Endothelial cell of umbilical vein (primary cell): ENCODE measurements around the gene LILRA5.

Experiments
- CTCF ChIP-seq, 2 donors: IDR thresholded peaks; 1 replicate in 1 of 2; 2 replicates in 1 of 2; pipeline ENCODE4 v1.5.1; 2011; ENCODE audit warnings: low read length in 2 of 2, mild to moderate bottlenecking in 2 of 2, moderate library complexity in 2 of 2, control low read depth in 1 of 2, inconsistent platforms in 1 of 2, low read depth in 1 of 2; ENCODE audit not compliant: insufficient read depth in 1 of 2; ENCODE audit errors: extremely low read depth in 1 of 2
- EZH2 ChIP-seq: IDR thresholded peaks from 2 replicates; pipeline ENCODE4 v1.6.1; 2012; ENCODE audit warnings: borderline replicate concordance, low read depth, mild to moderate bottlenecking, moderate library complexity, low read length, inconsistent platforms; ENCODE audit not compliant: severe bottlenecking
- MAX ChIP-seq: IDR thresholded peaks from 2 replicates; pipeline ENCODE4 v1.6.1; 2011; ENCODE audit not compliant: insufficient read depth, insufficient read length

DNA sequence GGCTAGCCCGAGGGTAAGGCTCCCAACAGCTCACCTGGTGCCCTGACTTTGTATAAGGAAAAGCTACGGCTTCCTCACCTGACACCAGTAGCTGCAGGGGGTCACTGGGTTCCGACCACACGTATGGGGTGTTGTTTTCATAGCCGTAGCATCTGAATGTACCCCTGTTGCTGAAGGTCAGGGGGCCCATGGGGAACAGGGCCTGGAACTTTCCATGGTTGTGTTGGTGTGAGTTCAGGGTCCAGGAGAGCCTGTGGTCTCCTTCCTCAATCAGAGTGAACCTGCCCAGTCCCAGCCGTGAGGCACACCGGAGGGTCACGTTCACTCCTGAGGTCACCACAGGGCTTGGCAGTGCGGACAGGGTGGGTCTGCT, 24.9 kb upstream of the LILRA5 start:
- no peak for TF ChIP-seq EZH2
- no peak for TF ChIP-seq CTCF (IDR thresholded peaks at IDR 0.05; ENCODE audit: extremely low read depth in 1 of 2, insufficient read depth in 1 of 2, low read depth in 1 of 2, low read length in 2 of 2)
- TF ChIP-seq MAX: no peak
